HG02885 (cell line): ENCODE results near the gene C15orf40.
"Not testable (repeated sequence)": the region's sequence is repeated elsewhere in the genome, so short reads cannot be mapped to it uniquely, and the experiment has no call there.

Source experiments
- ATAC-seq: cut with Tn5 transposase; IDR thresholded peaks from one replicate; pipeline ENCODE4 v1.9.1; 2021; ENCODE audit warnings: mild to moderate bottlenecking; ENCODE audit not compliant: unreplicated experiment, poor library complexity

Gene C15orf40

DNA sequence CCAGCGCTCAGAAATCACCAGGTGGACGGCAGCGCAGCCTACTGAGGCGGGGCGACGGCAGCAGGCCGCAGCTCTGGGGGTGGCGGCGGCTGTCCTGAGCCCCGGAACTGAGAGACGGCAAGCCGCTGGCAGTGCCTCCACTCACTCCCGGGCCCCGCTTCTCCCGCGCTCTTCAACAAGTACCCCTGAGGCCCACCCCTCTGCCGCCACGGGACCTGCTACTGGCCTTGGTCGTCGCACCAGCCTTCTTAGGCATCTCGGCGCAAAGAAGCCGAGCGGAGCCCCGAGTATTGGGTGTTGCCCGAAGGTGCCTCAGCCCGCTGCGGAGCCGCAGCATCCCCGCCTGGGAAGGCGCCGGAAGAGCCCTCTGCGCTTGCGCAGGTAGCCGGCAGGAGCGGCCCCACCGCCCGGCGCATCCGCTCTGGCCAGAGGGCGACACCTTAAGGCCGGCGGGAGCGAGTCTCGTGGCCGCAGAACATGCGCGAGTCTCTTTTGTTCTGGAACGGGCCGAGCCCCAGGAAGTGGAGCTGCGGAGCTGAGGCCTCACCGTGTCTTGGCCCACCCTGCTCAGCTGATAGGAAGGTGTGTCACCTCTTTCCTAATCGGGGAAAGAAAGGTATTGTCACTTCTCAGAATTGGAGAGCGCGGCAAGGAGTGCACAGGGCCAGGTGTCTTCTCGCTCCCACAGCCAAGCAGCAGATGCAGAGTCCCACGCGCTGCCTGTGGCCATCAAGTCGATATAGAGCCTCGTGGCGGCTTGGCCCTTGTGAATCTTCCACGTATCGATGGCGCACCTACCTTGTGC, at the start of gene C15orf40:
Gene C15orf40, minus strand, starts transcription at position 369 of the 805 bp plus-strand sequence. Its CDS starts 32 bp downstream, at position 337.
- ATAC-seq = peak; percentile 88

GRCh38 chr15:83057696-83058376, 46.4 kb upstream of the C15orf40 start:
- ATAC-seq = no peak

- no peak for ATAC-seq
Observed at GRCh38 chr15:83057002-83057401, 45.6 kb upstream of the C15orf40 start.

DNA sequence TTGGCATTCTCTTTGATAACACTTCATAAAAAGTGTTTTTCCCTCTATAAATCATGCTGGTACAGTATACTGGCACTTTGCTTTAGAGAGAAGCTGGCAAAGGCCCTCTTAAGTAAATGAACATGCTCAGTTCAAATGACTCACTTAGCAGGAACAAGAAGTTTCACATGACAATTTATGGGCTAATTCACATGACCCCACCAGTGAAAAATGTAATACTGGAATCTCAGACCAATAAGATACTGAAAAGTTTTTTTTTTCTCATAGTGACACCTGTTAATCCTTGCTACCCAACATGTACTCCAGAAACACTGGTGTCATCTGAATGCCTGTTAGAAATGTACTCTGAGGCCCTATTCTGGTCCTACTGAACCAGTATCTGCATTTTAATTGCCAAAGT, 41.7 kb upstream of the C15orf40 start:
- ATAC-seq = no peak

- ATAC-seq = no peak
Observed at GRCh38 chr15:83046558-83047127, 35.2 kb upstream of the C15orf40 start.

GRCh38 chr15:83044156-83044555, 32.7 kb upstream of the C15orf40 start:
- ATAC-seq = no peak

GRCh38 chr15:83039206-83039605, 27.8 kb upstream of the C15orf40 start:
- ATAC-seq = no peak

DNA sequence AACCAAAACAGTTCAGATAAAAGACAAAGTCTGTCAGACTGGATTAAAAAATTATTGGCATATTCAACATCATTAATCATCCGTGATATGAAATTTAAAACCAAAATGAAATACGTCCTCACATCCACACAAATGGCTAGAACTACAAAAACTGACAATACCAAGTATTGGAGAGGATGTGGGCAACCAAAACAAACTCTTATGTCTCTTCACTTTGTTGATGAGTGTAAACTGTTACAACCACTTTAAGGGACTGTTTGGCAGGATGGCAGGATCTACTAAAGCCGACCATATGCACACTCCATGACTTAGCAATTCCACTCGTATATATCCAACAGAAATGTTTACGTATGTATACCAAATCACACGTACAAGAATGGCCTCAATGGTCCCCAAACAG, 24.8 kb upstream of the C15orf40 start:
- ATAC-seq = no peak

DNA sequence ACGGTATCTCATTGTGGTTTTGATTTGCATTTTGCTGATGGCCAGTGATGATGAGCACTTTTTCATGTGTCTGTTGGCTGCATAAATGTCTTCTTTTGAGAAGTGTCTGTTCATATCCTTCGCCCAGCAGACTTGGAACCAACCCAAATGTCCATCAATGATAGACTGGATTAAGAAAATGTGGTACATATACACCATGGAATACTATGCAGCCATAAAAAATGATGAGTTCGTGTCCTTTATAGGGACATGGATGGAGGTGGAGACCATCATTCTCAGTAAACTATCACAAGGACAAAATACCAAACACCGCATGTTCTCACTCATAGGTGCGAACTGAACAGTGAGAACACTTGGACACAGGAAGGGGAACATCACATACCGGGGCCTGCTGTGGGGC, 19.8 kb upstream of the C15orf40 start:
- ATAC-seq = not testable (repeated sequence)

- ATAC-seq = no peak
Observed at GRCh38 chr15:83030021-83030420, 18.6 kb upstream of the C15orf40 start.

- ATAC-seq = no peak
Observed at GRCh38 chr15:83018436-83018835, 7.0 kb upstream of the C15orf40 start.

- no peak for ATAC-seq
Observed at GRCh38 chr15:83016906-83017305, 5.5 kb upstream of the C15orf40 start.

GRCh38 chr15:83015361-83015760, 3.9 kb upstream of the C15orf40 start:
- ATAC-seq = no peak

GRCh38 chr15:83014205-83014653, 2.8 kb upstream of the C15orf40 start:
- ATAC-seq = no peak

DNA sequence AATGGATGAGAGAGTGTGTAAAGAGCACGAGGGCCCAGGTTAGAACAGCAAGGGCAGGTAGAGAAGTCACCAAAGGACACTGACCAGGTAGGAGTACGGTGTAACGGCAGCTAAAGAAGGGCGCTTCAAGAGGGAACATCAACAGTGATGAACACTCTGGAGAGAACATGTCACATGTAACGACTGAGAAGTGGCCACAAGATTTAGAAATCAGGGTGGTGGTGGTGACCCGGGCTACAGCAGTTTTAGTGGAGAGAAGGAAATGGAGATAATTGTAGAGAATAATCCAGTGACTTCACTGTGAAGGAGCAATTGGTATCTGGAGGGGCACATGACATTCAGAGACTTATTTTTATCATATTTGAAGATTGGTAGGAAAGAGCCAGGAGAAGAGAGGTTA, 1.2 kb upstream of the C15orf40 start:
- no peak for ATAC-seq

DNA sequence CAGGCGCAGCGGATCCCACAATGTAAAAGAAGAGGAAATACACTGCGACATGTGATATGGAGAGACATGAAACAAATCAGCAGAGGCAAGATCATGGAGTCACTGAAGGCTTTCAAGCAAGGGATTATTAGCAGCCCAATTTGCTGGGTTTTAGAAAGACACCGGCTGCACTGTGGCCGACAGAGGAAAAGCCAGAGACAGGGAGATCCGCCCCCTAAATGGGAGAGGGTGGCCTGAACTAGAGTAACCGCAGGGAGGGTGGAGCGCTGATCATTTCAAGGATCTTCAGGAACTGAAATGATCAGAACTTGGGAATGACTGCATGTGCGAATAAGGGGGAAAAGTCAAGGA, 612 bp upstream of the C15orf40 start:
- no peak for ATAC-seq

- peak; percentile 65 for ATAC-seq
Observed at GRCh38 chr15:83010709-83011270, 649 bp downstream of the C15orf40 start.

DNA sequence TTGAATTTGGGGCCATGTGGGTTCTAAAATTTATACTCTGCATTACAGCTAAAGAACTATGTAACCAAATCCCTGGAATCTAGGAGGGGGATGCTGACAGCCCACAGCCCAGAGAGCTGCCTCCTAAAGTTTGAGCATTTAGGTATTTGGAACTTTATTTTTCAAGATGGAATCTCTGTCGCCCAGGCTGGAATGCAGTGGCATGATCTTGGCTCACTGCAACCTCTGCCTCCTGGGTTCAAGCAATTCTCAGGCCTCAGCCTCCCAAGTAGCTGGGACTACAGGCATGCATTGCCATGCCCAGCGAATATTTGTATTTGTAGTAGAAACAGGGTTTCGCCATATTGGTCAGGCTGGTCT, 10.8 kb downstream of the C15orf40 start:
- not testable (repeated sequence) for ATAC-seq

DNA sequence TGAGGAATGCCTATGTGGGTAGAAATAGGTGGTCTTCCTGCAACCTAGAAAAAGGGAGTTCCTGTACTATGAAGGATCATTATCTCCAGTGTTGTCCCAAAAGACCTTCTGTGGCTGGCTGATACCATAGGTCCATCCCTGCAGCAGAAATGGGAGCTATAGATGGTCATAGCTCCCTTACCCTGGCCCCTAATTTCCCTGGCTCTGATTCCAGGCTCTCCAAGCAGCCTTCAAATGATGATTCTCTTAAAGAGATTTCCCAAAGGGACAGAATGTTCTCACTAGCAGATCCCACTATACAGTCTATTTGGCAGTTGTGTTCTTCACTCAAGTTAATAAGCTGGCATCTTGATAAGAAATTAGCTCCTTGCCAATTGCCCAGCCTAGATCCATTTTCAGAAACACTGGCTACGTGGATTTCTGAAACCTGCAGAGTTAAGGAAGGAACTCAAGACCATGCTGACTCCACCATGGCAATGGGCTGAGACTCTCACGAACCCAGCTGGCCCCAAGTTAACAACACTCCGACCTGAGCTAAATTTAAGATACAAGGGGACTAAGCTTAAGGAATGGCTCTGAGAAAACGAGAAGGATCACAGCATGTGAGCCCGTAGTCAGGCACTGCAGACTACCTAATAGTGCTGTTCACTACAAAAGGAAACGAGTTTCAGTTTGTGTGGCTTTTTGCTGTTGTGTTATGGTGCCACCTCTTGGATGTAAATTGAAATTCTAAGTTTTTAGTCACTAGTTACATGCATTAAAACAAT, 11.4 kb downstream of the C15orf40 start:
- ATAC-seq = peak; percentile 56

DNA sequence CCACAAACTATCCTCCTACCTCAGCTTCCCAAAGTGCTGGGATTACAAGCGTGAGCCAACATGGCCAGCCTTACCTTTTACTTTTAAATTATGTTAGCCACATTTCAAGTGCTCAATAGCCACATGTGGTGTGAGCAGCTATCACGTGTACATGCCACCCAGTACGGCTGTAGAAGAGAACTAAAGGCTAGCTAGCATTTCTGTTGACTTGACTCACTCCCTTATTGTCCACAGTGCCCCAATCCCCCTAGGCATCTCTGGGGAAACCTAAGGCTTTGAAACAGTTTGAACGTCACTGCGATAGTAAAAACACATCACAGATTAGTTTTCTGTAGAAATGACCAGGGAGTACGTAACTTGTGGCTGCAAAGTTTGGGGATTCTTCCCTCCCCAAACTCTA, 12.0 kb downstream of the C15orf40 start:
- ATAC-seq = no peak
